GM12801 (cell line): ENCODE measurements around the gene CNIH1.

Experiments used
- CTCF ChIP-seq: IDR thresholded peaks from one replicate; pipeline ENCODE4 v1.5.1; 2011; ENCODE audit warnings: control low read depth; ENCODE audit not compliant: insufficient read length; ENCODE audit errors: extremely low read depth

The CNIH1 gene

GRCh38 chr14:54381821-54382220 lies 59.4 kb downstream of the CNIH1 start:
- no peak for TF ChIP-seq CTCF

GRCh38 chr14:54377501-54377900 lies 63.7 kb downstream of the CNIH1 start:
- no peak for TF ChIP-seq CTCF

GRCh38 chr14:54374117-54374884 lies 66.9 kb downstream of the CNIH1 start:
- no peak for TF ChIP-seq CTCF
